SK-N-SH treated with all-trans-retinoic acid at 6 μM for 48 hours (cell line): ENCODE data around the gene CCDC24.

ENCODE experiments used
- CREB5 ChIP-seq: fragments of 250-450 bp; sonication (Bioruptor Pico); IDR thresholded peaks from 2 replicates; pipeline ENCODE4 v1.5.1; 2020; ENCODE audit warnings: low read depth, mild to moderate bottlenecking, moderate library complexity
- OSR1 ChIP-seq: fragments of 250-450 bp; sonication (Bioruptor Pico); IDR thresholded peaks from 2 replicates; pipeline ENCODE4 v1.8.0; 2022; ENCODE audit warnings: moderate library complexity, mild to moderate bottlenecking, inconsistent platforms
- POU6F1 ChIP-seq: fragments of 250-450 bp; sonication (Bioruptor Pico); IDR thresholded peaks from 2 replicates; pipeline ENCODE4 v1.8.0; 2021; ENCODE audit warnings: low read depth, mild to moderate bottlenecking, moderate library complexity, borderline replicate concordance
- RARB ChIP-seq: fragments of 250-450 bp; sonication (Bioruptor Pico); IDR thresholded peaks from 2 replicates; pipeline ENCODE4 v1.8.0; 2021; ENCODE audit warnings: mild to moderate bottlenecking, moderate library complexity
- SNAI2 ChIP-seq: fragments of 250-450 bp; sonication (Bioruptor Pico); IDR thresholded peaks from 2 replicates; pipeline ENCODE4 v1.5.0; 2020; ENCODE audit warnings: mild to moderate bottlenecking, moderate library complexity
- TCF4 ChIP-seq: fragments of 250-450 bp; sonication (Bioruptor Pico); IDR thresholded peaks from 2 replicates; pipeline ENCODE4 v1.8.0; 2021; ENCODE audit warnings: mild to moderate bottlenecking, moderate library complexity, borderline replicate concordance
- ZFP3 ChIP-seq: fragments of 250-450 bp; sonication (Bioruptor Pico); IDR thresholded peaks from 2 replicates; pipeline ENCODE4 v1.5.0; 2020; ENCODE audit warnings: mild to moderate bottlenecking, moderate library complexity
- ZNF565 ChIP-seq: fragments of 450-650 bp; formaldehyde crosslinking; conservative IDR thresholded peaks from 2 replicates; pipeline ENCODE4 v1.5.0; 2020; ENCODE audit warnings: low read depth, mild to moderate bottlenecking, moderate library complexity
- ZNF70 ChIP-seq: fragments of 450-650 bp; formaldehyde crosslinking; IDR thresholded peaks from 2 replicates; pipeline ENCODE4 v1.5.0; 2020; ENCODE audit warnings: mild to moderate bottlenecking, moderate library complexity

- no peak for TF ChIP-seq POU6F1 (CRISPR knock-in tag)
- no peak for TF ChIP-seq RARB (CRISPR knock-in tag)
- TF ChIP-seq ZFP3 (CRISPR knock-in tag) = no peak
- TF ChIP-seq ZNF70 (CRISPR knock-in tag) = no peak
- TF ChIP-seq TCF4 = no peak
- TF ChIP-seq CREB5 (CRISPR knock-in tag) = no peak
- TF ChIP-seq SNAI2 (CRISPR knock-in tag) = no peak
- TF ChIP-seq OSR1 = no peak
- TF ChIP-seq ZNF565 = no peak
These were observed 22.6 kb downstream of the CCDC24 start for GRCh38 chr1:44013949-44014348.
